ENCODE measurements around the gene CCDC92.

DNA sequence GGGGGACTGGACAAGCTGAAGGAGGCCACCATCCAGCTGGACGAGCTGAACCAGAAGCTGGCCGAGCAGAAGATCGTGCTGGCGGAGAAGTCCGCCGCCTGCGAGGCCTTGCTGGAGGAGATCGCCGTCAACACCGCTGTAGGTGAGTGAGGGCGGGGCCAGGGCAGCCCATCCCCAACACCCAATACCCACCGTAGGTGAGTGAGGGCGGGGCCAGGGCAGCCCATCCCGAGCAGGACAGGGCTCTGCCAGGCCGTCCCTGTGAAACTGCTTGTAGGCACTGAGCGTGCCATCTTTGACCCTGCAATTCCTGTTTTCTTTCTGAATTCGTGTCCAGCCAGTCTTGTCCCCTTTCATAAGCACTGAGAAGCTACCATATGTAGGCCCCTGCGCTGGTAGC, 74.0 kb downstream of the CCDC92 start:
- no peak for TF ChIP-seq GATA3 (IDR thresholded peaks at IDR 0.05; ENCODE audit: low read depth, low read length)
- TF ChIP-seq GATA2 (IDR thresholded peaks at IDR 0.05; ENCODE audit: low read depth, low read length): no peak

Measured in SH-SY5Y (cell line).